Measurements from ENCODE around the gene STK17B. TPM values are rescaled to one million over a fixed set of nuclear protein-coding genes. Genes with fewer than 3 reads are reported as not detected.

The STK17B gene
- total and polyA plus RNA-seq, 2 of the 13 experiments (the other 11 are each of a cell fraction or from before 2014, with no cell fraction given): 1.6 to 4.5 TPM

DNA sequence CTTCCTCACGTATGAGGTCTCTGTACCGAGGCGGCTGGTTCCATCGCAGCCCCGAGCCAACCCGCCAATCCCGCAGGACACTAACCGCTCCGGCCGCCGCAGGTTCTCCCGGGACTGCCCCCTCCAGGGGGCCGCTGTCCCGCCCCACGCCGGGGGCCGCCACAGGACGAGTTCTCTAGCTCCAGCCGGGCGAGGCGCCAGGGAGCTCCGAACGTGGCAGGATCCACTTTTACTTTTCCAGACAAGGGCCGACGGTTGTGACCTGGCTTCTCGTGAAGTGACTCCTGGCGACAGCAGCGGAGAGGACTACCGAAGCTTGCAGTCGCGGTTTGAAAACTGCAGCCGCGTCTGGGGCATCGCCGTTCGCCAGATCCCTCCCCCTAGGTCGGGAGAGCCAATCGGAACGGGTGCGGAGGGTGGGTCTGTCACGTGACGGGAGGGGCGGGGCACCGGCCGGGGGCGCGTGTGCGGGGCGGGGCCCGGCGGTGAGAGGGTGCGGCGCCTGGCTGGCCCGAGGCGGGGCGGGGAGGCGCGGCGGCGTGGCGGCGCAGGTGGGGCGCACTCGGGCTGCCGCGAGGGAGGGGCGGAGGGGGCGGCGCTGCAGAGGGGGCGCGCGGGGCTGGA, at the start of gene STK17B (continued):
- TF ChIP-seq, protein P1, sequence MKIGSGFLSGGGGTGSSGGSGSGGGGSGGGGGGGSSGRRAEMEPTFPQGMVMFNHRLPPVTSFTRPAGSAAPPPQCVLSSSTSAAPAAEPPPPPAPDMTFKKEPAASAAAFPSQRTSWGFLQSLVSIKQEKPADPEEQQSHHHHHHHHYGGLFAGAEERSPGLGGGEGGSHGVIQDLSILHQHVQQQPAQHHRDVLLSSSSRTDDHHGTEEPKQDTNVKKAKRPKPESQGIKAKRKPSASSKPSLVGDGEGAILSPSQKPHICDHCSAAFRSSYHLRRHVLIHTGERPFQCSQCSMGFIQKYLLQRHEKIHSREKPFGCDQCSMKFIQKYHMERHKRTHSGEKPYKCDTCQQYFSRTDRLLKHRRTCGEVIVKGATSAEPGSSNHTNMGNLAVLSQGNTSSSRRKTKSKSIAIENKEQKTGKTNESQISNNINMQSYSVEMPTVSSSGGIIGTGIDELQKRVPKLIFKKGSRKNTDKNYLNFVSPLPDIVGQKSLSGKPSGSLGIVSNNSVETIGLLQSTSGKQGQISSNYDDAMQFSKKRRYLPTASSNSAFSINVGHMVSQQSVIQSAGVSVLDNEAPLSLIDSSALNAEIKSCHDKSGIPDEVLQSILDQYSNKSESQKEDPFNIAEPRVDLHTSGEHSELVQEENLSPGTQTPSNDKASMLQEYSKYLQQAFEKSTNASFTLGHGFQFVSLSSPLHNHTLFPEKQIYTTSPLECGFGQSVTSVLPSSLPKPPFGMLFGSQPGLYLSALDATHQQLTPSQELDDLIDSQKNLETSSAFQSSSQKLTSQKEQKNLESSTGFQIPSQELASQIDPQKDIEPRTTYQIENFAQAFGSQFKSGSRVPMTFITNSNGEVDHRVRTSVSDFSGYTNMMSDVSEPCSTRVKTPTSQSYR (CRISPR knock-in tag; IDR thresholded peaks at IDR 0.05; ENCODE audit: borderline replicate concordance): no peak
- TF ChIP-seq ATF7 (IDR thresholded peaks at IDR 0.05): no peak
- TF ChIP-seq ATF7 (CRISPR knock-in tag; IDR thresholded peaks at IDR 0.05): no peak
- no peak for TF ChIP-seq ZNF746 (CRISPR knock-in tag; IDR thresholded peaks at IDR 0.05)
- no peak for TF ChIP-seq HNF4A (CRISPR knock-in tag; IDR thresholded peaks at IDR 0.05)
- TF ChIP-seq KLF12 (CRISPR knock-in tag; IDR thresholded peaks at IDR 0.05; ENCODE audit: borderline replicate concordance): peak; percentile 69; the same call in 1 of the 2 replicates
- TF ChIP-seq ZNF432 (CRISPR knock-in tag; IDR thresholded peaks at IDR 0.05; ENCODE audit: borderline replicate concordance): no peak
- TF ChIP-seq ZNF556 (CRISPR knock-in tag; IDR thresholded peaks at IDR 0.05; ENCODE audit: borderline replicate concordance): peak; percentile 46; the same call in 1 of the 2 replicates
- no peak for TF ChIP-seq ZNF510 (CRISPR knock-in tag; IDR thresholded peaks at IDR 0.05; ENCODE audit: low read depth)
- TF ChIP-seq ZNF776 (CRISPR knock-in tag; IDR thresholded peaks at IDR 0.05): no peak
- TF ChIP-seq, protein P2, sequence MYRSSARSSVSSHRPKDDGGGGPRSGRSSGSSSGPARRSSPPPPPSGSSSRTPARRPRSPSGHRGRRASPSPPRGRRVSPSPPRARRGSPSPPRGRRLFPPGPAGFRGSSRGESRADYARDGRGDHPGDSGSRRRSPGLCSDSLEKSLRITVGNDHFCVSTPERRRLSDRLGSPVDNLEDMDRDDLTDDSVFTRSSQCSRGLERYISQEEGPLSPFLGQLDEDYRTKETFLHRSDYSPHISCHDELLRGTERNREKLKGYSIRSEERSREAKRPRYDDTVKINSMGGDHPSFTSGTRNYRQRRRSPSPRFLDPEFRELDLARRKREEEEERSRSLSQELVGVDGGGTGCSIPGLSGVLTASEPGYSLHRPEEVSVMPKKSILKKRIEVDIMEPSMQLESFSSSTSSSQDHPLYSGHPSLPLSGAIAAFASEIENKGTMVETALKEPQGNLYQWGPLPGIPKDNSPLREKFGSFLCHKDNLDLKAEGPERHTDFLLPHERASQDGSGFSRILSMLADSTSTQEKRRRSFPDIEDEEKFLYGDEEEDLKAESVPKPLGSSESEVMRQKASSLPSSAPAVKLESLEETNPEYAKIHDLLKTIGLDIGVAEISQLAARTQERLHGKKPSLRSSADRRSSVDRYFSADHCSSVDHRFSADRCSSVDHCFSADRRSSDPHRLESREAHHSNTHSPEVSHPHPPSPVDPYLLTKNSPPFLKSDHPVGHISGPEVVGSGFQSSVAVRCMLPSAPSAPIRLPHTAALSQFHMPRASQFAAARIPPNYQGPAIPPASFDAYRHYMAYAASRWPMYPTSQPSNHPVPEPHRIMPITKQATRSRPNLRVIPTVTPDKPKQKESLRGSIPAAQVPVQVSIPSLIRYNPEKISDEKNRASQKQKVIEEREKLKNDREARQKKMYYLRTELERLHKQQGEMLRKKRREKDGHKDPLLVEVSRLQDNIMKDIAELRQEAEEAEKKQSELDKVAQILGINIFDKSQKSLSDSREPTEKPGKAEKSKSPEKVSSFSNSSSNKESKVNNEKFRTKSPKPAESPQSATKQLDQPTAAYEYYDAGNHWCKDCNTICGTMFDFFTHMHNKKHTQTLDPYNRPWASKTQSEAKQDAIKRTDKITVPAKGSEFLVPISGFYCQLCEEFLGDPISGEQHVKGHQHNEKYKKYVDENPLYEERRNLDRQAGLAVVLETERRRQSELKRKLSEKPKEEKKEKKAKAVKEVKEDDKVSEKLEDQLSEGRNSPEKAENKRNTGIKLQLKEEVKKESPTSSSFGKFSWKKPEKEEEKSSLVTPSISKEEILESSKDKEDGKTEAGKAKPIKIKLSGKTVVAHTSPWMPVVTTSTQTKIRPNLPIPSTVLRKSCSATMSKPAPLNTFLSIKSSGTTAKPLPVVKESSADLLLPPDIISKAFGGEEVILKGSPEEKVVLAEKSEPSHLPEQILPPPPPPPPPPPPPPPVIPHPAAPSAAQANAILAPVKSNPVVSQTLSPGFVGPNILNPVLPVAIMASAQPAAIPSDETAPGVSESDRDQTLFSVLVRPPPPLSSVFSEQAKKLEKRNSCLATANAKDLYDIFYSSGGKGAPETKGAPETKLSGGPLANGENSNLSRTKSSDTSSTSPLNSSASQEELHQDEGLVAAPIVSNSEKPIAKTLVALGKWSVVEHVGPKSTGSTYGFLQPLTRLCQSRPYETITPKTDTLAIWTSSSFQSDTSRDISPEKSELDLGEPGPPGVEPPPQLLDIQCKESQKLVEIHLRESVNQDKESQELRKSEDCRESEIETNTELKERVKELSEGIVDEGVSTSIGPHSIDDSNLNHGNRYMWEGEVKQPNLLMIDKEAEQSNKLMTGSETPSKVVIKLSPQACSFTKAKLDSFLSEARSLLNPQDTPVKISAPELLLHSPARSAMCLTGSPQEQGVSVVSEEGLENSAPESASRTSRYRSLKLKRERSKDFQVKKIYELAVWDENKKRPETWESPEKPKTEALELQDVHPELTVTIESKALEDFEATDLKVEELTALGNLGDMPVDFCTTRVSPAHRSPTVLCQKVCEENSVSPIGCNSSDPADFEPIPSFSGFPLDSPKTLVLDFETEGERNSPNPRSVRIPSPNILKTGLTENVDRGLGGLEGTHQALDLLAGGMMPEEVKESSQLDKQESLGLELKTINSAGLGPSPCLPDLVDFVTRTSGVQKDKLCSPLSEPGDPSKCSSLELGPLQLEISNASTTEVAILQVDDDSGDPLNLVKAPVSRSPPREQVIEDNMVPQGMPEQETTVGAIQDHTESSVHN (CRISPR knock-in tag; IDR thresholded peaks at IDR 0.05): no peak
- TF ChIP-seq, protein P3, sequence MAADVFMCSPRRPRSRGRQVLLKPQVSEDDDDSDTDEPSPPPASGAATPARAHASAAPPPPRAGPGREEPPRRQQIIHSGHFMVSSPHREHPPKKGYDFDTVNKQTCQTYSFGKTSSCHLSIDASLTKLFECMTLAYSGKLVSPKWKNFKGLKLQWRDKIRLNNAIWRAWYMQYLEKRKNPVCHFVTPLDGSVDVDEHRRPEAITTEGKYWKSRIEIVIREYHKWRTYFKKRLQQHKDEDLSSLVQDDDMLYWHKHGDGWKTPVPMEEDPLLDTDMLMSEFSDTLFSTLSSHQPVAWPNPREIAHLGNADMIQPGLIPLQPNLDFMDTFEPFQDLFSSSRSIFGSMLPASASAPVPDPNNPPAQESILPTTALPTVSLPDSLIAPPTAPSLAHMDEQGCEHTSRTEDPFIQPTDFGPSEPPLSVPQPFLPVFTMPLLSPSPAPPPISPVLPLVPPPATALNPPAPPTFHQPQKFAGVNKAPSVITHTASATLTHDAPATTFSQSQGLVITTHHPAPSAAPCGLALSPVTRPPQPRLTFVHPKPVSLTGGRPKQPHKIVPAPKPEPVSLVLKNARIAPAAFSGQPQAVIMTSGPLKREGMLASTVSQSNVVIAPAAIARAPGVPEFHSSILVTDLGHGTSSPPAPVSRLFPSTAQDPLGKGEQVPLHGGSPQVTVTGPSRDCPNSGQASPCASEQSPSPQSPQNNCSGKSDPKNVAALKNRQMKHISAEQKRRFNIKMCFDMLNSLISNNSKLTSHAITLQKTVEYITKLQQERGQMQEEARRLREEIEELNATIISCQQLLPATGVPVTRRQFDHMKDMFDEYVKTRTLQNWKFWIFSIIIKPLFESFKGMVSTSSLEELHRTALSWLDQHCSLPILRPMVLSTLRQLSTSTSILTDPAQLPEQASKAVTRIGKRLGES (CRISPR knock-in tag; IDR thresholded peaks at IDR 0.05; ENCODE audit: borderline replicate concordance): 0 out of 2 replicates have a peak, but pooled peaks have one; percentile 33
- TF ChIP-seq DNMT1 (CRISPR knock-in tag; IDR thresholded peaks at IDR 0.05): no peak
- TF ChIP-seq, protein P4, sequence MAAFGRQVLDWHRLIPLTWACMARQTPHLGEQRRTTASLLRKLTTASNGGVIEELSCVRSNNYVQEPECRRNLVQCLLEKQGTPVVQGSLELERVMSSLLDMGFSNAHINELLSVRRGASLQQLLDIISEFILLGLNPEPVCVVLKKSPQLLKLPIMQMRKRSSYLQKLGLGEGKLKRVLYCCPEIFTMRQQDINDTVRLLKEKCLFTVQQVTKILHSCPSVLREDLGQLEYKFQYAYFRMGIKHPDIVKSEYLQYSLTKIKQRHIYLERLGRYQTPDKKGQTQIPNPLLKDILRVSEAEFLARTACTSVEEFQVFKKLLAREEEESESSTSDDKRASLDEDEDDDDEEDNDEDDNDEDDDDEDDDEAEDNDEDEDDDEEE (CRISPR knock-in tag; IDR thresholded peaks at IDR 0.05): peak; percentile 35; the same call in 1 of the 2 replicates

All from HepG2 (cell line).